ENCODE data around the gene CAMK2B. TPM values are rescaled to one million over a fixed set of nuclear protein-coding genes. Genes with fewer than 3 reads are reported as not detected.

CAMK2B gene
- total RNA-seq, 1 donor from 2014 or later = under 0.01 TPM

GRCh38 chr7:44258423-44258760 lies 67.0 kb downstream of the CAMK2B start:
- no peak for DNase-seq (ENCODE audit: low read depth in 2 of 2)

- peak; percentile 57 to 93 for DNase-seq (ENCODE audit: low read depth in 2 of 2)
Observed at GRCh38 chr7:44257618-44258422, 67.6 kb downstream of the CAMK2B start.

DNA sequence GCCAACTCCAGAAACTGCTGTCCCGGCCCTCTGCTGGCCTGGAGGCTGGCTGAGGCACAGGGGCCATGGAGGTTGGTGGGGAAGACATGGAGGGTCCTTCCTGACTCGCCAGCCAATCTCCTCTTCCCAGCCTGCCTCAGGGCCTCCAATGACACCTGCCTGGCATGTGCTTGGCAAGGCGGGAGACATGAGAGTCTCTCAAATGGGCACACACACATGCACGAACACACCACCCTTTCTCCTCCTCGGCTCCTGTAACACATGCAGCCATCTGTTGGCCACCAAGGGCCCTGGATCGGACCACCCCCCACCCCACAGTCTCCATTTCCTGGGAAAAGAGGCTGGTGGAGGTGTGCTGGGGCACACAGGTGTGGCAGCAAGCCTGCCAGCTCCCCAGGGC lies 68.2 kb downstream of the CAMK2B start:
- no peak for DNase-seq (ENCODE audit: low read depth in 2 of 2)

DNA sequence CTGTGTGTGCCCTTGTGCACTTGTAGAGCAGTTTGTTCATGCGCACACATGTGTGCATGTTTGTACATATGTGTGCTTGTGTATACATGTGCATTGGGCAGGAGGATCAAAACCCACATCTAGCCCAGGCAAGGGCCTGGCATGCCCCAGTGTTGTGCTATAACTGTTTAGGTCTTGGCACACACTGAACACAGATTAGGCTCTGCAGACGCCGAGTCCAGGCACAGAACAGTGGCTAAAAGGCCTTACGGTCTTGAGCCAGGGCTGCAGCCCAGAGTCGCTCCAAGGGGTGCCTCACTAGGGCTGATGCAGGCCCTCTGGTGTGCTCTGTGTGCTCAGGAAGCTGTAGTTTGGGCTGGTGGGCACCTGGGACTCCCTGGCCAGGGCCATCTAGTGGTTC lies 68.9 kb downstream of the CAMK2B start:
- DNase-seq (ENCODE audit: low read depth in 2 of 2) = no peak

- DNase-seq (ENCODE audit: low read depth in 2 of 2) = no peak
Observed at GRCh38 chr7:44251881-44252280, 73.5 kb downstream of the CAMK2B start.

GRCh38 chr7:44251269-44251668 lies 74.1 kb downstream of the CAMK2B start:
- DNase-seq (ENCODE audit: low read depth in 2 of 2) = no peak

GRCh38 chr7:44249639-44250234 lies 75.7 kb downstream of the CAMK2B start:
- no peak for DNase-seq (ENCODE audit: low read depth in 2 of 2)

DNA sequence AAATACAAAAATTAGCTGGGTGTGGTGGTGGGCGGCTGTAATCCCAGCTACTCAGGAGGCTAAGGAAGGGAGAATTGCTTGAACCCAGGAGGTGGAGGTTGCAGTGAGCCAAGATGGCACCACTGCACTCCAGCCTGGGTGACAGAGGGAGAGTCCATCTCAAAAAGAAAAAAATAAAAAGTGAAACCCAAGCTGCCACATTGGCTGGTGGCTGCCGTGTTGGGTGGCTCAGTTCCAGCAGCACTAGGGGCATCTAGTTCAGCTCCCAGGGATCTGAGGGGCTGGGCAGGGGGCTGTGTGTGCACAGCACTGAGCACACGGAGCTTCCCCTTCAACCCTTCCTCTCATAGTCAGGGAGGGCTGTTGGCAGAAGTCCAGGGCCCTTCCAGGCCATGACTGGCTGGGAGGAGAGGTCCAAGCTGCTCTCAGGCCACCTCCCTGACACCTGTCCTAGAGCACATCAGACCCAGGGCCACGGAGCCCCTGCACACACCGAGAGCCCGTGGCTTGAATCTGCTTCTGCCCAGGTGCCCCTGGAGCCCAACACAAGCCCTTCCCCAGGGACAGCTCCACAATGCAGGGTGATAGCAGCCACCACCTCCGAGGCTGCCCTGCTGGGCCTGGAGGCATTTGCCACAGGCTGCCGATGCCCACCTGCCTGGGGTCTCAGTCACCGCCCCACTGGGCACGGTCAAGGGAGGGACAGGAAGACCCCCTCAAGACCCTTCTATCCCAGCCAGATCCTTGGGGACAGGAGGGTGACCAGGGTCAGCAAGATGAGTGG lies 77.3 kb downstream of the CAMK2B start:
- no peak for DNase-seq (ENCODE audit: low read depth in 2 of 2)

- DNase-seq (ENCODE audit: low read depth in 2 of 2) = no peak
Observed at GRCh38 chr7:44246396-44247113, 78.8 kb downstream of the CAMK2B start.

- DNase-seq (ENCODE audit: low read depth in 2 of 2) = peak; percentile 33 to 38
Observed at GRCh38 chr7:44244282-44244681, 81.1 kb downstream of the CAMK2B start.

- DNase-seq (ENCODE audit: low read depth in 2 of 2) = no peak
Observed at GRCh38 chr7:44242091-44242490, 83.3 kb downstream of the CAMK2B start.

- peak; percentile 78 to 84 for DNase-seq (ENCODE audit: low read depth in 2 of 2)
Observed at GRCh38 chr7:44240983-44241510, 84.3 kb downstream of the CAMK2B start.

- no peak for DNase-seq (ENCODE audit: low read depth in 2 of 2)
Observed at GRCh38 chr7:44240376-44240775, 85.0 kb downstream of the CAMK2B start.

- no peak for DNase-seq (ENCODE audit: low read depth in 2 of 2)
Observed at GRCh38 chr7:44239361-44239760, 86.0 kb downstream of the CAMK2B start.

- DNase-seq (ENCODE audit: low read depth in 2 of 2) = no peak
Observed at GRCh38 chr7:44238116-44238695, 87.2 kb downstream of the CAMK2B start.

DNA sequence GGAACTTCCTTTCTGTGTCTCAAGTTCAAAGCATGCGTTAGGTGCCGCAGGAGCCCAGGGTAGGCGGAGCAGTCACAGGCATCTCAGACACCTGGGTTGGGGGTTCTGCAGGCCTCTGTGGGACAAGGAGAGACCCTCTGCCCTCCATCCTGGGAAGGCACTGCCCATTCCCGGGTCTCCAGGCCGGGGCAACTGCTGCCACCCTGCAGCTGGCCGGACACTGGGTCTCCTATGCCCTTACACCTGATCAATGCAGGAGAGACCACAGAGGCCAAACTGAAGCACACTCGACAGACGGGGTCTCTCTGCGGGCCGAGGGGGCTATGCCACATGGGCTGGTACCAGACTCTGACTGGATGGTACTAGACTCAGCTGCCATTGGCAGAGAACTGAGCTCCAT lies 87.7 kb downstream of the CAMK2B start:
- no peak for DNase-seq (ENCODE audit: low read depth in 2 of 2)

DNA sequence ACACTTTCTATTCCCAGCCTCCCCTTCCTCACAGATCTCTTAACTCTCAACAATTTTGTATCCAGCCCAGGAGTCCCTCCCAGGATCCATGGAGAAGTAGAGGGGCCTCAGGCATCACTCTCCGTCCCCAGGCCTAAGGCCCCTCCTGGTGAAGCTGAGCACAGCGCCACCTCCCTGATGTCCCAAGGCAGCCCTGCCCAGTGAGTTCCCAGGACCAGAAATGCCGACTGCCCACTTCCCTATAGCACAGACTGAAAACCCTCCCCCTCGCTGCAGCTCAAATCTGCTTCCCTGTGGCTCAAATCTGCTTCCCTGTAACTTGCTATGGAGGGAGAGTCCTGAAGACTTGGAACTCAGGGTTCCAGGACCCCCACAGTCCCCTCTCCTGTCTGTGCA lies 89.1 kb downstream of the CAMK2B start:
- DNase-seq (ENCODE audit: low read depth in 2 of 2) = no peak

GRCh38 chr7:44235582-44236332 lies 89.6 kb downstream of the CAMK2B start:
- DNase-seq (ENCODE audit: low read depth in 2 of 2) = peak in 1 of 2 donors; percentile 34

- no peak for DNase-seq (ENCODE audit: low read depth in 2 of 2)
Observed at GRCh38 chr7:44235066-44235465, 90.3 kb downstream of the CAMK2B start.

GRCh38 chr7:44232901-44233715 lies 92.3 kb downstream of the CAMK2B start:
- DNase-seq (ENCODE audit: low read depth in 2 of 2) = no peak
